M059J (cell line): ENCODE results near the gene TSNAXIP1. TPM values are rescaled to one million over a fixed set of nuclear protein-coding genes. Genes with fewer than 3 reads are reported as not detected.
A peak's percentile ranks its signal among the peaks of the same experiment; 100 is the strongest.
"Not testable (repeated sequence)": the region's sequence is repeated elsewhere in the genome, so short reads cannot be mapped to it uniquely, and the experiment has no call there.

Source experiments
- DNase-seq: peaks from one replicate; pipeline ENCODE4 v3.0.0-alpha.2; 2012; ENCODE audit warnings: low read depth
- total RNA-seq: library from RNA; depleted of rRNA; stranded (reverse); fragments of >200 nt; shearing (Covaris generic); gene quantifications from 2 replicates; pipeline ENCODE4 v1.2.3, GENCODE V29; 2014

TSNAXIP1 gene
- total RNA-seq, 1 experiment from 2014 or later: 0.39 TPM

GRCh38 chr16:67833415-67834241 lies 26.9 kb downstream of the TSNAXIP1 start:
- DNase-seq: peak; percentile 86

GRCh38 chr16:67834242-67834614 lies 27.5 kb downstream of the TSNAXIP1 start:
- no peak for DNase-seq

GRCh38 chr16:67837190-67837589 lies 30.5 kb downstream of the TSNAXIP1 start:
- not testable (repeated sequence) for DNase-seq

GRCh38 chr16:67837811-67838210 lies 31.1 kb downstream of the TSNAXIP1 start:
- DNase-seq: no peak

- no peak for DNase-seq
Observed at GRCh38 chr16:67841198-67841815, 34.6 kb downstream of the TSNAXIP1 start.

- peak; percentile 93 for DNase-seq
Observed at GRCh38 chr16:67841816-67842508, 35.3 kb downstream of the TSNAXIP1 start, which contains the start of gene THAP11. Gene THAP11, plus strand, starts transcription at chr16:67842320. Its CDS starts 235 bp downstream, at chr16:67842555.

- peak; percentile 60 for DNase-seq
Observed at GRCh38 chr16:67842509-67843342, 36.0 kb downstream of the TSNAXIP1 start.

- no peak for DNase-seq
Observed at GRCh38 chr16:67843343-67843765, 36.7 kb downstream of the TSNAXIP1 start.

GRCh38 chr16:67844497-67844896 lies 37.8 kb downstream of the TSNAXIP1 start:
- DNase-seq: peak; percentile 48

GRCh38 chr16:67845291-67846062 lies 38.8 kb downstream of the TSNAXIP1 start:
- no peak for DNase-seq

GRCh38 chr16:67846063-67846319 lies 39.3 kb downstream of the TSNAXIP1 start:
- DNase-seq: peak; percentile 51

- DNase-seq: peak; percentile 93
Observed at GRCh38 chr16:67846320-67847063, 39.8 kb downstream of the TSNAXIP1 start, which contains the start of gene NUTF2. Gene NUTF2, plus strand, starts transcription at chr16:67846933. Its CDS starts 18,198 bp downstream, at chr16:67865131.

GRCh38 chr16:67847064-67847861 lies 40.6 kb downstream of the TSNAXIP1 start, which contains the start of gene CENPT:
Gene CENPT, minus strand, starts transcription at chr16:67847693. Its CDS starts 13,834 bp downstream, at chr16:67833859.
- DNase-seq: peak; percentile 86

GRCh38 chr16:67848118-67848517 lies 41.4 kb downstream of the TSNAXIP1 start:
- DNase-seq: no peak

GRCh38 chr16:67853670-67854069 lies 47.0 kb downstream of the TSNAXIP1 start:
- no peak for DNase-seq

GRCh38 chr16:67855789-67856188 lies 49.1 kb downstream of the TSNAXIP1 start:
- no peak for DNase-seq

GRCh38 chr16:67856927-67857546 lies 50.3 kb downstream of the TSNAXIP1 start:
- DNase-seq: no peak

GRCh38 chr16:67857547-67858233 lies 51.0 kb downstream of the TSNAXIP1 start:
- DNase-seq: peak; percentile 99
